NCI-H1436 treated with DMSO at 0.1 percent for 48 hours (cell line): Measurements from ENCODE around the gene UST.
"Not testable (repeated sequence)": the region's sequence is repeated elsewhere in the genome, so short reads cannot be mapped to it uniquely, and the experiment has no call there.

ENCODE experiments used
- DNase-seq: peaks from one replicate; lab custom pipeline; 2025; lab: John Stamatoyannopoulos, UW

The UST gene

GRCh38 chr6:148736774-148737412 is 9.9 kb upstream of the UST start:
- DNase-seq: no peak

- DNase-seq: no peak
Observed at GRCh38 chr6:148737806-148738205, 9.0 kb upstream of the UST start.

GRCh38 chr6:148738946-148739821 is 7.6 kb upstream of the UST start:
- DNase-seq: no peak

DNA sequence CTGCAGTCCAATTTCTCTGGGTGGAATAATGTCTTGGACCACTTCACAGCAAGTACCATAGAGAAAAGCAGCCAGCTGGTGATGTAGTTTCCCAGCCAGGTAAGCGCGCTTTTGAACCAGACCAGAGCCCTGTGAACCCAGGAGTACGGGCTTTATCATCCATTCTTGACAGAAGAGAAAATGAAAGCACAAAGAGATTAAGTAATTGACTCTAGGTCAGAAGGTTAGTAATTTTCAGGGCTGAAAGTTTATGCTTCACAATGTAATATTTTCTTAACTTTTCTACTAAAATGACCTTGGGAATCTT is 7.1 kb upstream of the UST start:
- no peak for DNase-seq

GRCh38 chr6:148743476-148743875 is 3.4 kb upstream of the UST start:
- no peak for DNase-seq

DNA sequence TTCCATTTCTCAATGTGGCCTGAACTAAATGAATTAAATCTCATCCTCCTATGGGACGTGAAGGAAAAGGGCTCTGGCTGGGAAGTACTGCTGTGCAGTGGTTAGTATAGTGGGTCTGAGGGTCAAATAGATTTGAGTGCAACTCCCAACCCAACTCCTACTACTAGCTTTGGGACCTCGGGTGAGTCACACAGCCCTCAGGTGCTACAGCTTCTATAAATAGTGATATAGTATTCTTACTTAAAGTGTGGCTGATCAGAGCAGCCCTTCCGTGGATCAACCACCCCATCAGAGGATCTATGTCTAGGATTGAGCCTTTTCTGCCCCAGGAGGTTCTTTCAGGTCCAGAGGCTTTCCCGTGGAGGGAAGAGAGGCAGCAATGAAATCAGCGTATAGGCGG is 904 bp upstream of the UST start:
- no peak for DNase-seq

GRCh38 chr6:148747145-148747470 is 278 bp downstream of the UST start:
- DNase-seq: no peak

DNA sequence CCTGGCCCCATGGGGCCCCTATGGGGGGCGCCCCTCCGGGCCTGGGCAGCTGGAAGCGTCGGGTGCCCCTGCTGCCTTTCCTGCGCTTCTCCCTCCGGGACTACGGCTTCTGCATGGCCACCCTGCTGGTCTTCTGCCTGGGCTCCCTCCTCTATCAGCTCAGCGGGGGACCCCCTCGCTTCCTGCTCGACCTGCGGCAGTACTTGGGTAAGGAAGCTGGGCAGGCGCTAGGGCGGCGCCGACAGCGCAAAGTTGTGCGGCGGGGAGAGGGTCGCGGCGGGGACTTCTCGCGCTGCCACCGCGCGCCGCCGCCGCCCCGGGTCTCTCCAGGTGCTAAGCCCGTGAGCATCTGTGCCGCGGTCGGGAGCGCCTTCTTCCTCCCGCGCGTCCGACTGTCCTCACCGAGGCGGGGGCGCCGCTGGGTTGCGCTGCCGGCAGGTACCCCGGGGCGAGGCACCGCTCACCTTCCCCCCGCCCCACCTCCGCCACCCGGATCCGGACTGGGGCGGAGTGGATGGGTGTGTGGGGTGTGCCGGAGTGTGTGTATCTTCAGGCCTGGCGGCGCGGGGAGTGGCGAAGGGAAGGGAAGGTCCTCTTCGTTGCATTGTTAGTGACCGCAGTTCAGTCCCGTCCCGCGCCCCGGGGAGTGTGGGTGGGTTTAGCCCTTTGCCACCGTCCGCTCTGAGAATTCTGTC is 788 bp downstream of the UST start:
- no peak for DNase-seq

DNA sequence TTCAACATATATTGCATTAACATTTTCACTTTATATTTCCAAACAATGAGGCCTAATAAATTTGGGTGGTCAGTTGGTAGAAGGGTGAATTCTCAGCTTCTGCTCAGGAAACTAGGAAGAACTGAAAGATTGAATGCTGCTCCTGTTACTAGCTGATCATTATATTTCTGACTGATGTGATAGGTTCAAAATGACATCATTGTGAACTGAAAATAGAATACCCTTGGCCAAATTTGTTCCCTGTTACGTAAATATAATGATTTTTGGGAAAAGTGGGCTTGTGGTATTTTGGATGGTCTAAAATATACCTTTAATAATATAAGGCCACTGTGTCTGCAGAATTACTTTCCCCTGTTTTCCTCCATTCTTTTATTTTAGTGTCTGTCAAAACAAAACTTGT is 2.8 kb downstream of the UST start:
- DNase-seq: no peak

DNA sequence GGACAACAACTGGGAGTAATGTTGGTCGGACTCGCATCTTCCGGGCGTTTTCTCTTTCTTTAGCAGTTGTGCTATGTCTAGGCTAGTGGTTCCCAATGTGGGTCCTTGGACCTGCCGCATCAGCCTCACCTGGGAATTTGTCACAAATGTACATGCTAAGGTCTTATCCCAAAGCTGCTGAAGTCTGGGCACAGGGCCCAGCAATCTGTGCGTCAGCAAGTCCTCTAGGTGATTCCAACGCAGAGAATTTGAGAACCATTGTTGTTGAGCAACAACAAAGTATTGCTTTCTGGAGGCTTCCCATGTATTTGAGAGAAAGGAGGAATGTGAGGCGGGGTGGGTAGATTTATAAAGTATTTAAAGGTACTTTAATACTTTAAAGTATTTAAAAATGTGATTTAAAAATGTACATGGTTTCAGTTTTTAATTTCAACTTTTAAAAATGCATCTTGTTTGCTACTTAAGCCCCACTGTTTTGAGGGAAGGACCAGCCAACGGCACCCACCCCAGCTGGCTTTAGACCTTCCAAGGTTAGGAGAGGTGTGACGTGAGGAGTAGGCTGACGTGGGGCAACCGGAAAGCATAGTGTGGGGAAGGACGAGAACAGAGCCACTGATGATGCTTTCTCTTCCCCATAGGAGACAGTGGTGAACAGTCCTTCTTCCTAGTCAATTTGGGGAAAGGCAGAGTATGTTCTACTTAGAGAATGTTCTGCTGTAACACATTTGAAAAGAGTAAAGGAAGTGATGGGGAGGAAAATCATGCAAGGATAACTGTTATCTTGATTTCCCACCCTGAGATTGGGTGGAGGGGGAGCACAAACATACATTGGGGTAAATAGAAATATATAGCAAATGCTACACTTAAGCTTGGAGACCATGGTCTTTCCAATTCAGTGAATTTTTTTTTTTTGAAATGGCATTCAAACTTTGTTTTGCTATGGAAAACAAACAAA is 4.3 kb downstream of the UST start:
- no peak for DNase-seq

DNA sequence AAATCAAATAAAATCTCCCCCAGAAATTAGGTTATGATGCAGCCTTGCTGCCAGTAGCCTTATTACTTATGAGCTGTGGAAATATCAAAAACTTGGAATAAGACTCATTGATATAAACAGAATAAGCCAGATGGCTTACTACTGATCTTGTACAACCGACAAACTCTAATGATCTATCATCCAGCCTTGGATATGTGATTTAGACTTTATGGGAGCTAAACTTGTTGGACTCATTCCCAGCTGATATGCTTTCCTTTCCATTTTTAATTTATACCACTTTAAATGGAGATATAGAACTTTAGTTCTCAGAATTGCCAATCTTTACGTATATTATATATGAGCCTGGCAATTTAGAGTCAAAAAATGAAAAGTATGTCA is 5.0 kb downstream of the UST start:
- DNase-seq: no peak

GRCh38 chr6:148755379-148755778 is 8.5 kb downstream of the UST start:
- not testable (repeated sequence) for DNase-seq

GRCh38 chr6:148757944-148758480 is 11.2 kb downstream of the UST start:
- no peak for DNase-seq

DNA sequence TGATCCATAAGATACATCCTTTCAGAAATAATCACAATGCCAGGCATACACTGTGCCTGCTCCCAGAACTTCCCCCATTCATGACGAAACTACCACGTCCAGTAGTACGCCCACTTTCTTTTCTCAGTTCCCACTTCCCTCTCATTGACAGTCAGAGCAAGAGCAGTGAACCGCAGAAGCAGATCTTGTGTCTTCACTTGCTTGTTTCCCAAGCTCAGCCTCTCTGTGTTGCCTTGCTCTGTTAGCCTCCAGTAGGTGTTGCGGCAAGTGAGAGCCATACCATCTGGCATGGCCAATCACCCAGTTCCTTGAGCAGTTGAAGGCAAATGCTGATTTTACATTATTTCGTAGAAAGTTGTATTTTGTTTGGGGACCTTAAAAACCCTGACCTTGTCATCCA is 11.7 kb downstream of the UST start:
- DNase-seq: no peak

GRCh38 chr6:148760258-148760534 is 13.4 kb downstream of the UST start:
- DNase-seq: no peak

- DNase-seq: no peak
Observed at GRCh38 chr6:148760568-148761526, 14.0 kb downstream of the UST start.

DNA sequence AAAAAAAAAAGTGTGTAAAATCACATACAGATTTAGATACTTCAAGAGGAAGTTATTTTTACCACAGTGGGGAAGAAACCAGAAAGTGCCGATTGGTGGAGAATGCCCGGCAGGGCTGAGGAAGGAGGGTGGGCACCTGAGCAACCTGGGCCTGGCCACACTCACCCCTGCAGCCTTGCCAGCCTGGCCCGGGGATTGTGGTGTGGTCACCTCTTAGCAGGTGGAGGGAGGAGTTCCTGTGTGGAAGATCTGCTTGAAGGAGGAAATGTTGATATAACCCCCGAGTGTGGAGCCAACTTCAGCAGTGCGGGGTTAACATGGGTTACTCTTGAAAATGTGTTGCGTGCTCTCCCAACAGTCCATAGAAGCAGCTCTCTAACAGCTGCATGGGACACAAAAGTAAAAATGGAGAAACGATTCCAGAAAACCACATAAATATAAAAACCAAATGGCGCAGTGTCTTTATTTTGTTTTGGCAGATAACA is 14.7 kb downstream of the UST start:
- DNase-seq: no peak

GRCh38 chr6:148762231-148762630 is 15.4 kb downstream of the UST start:
- DNase-seq: no peak

DNA sequence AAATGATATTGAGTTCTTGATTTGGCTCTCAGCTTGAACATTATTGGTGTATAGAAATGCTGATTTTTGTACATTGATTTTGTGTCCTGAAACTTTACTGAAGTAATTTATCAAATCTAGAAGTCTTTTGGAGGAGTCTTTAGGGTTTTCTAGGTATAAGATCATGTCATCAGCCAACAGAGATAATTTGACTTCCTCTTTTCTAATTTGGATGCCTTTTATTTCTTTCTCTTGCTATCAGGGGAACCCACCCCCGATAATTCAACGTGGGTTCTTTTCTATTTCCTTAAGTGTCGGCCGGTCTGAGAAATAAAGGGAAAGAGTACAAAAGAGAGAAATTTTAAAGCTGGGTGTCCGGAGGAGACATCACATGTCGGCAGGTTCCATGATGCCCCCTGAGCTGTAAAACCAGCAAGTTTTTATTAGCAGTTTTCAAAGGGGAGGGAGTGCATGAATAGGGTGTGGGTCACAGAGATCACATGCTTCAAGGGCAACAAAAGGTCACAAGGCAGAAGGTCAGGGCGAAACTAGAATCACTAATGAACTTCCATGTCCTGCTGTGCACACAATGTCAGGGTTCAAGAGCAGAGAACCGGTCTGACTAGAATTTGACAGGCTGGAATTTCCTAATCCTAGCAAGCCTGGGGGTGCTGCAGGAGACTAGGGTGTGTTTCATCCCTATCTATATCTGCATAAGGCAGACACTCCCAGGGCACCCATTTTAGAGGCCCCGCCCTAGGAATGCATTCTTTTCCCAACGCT is 17.6 kb downstream of the UST start:
- DNase-seq: not testable (repeated sequence)
